GM18909 (cell line): ENCODE measurements around the gene PSG6.
"Not testable (repeated sequence)": the region's sequence is repeated elsewhere in the genome, so short reads cannot be mapped to it uniquely, and the experiment has no call there.

ENCODE experiments used
- ATAC-seq: cut with Tn5 transposase; IDR thresholded peaks from one replicate; pipeline ENCODE4 v1.9.1; 2021; ENCODE audit warnings: mild to moderate bottlenecking; ENCODE audit not compliant: unreplicated experiment, poor library complexity

The PSG6 gene

DNA sequence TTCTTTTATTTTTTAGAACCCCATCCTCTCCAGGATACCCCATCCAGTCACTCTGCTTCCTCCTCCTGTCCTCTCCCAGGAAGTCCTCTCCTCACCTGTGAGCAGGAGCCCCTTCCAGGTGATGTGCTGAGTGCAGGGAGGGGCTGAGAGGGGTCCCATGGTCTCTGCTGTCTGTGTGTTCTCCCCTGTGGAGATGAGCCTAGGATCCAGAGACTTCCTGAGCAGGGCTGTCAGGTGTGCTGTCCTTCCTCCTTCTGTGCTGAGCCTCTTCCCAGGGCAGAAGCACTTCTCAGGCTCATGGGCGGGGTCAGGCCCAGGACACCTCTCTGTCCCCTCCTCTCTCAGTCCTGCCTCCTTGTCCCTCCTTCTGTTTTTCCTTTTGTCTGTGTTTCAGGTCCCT lies at the start of gene PSG6:
Gene PSG6, minus strand, starts transcription at position 261 of the 400 bp plus-strand sequence. Its CDS starts 102 bp downstream, at position 159.
- not testable (repeated sequence) for ATAC-seq

DNA sequence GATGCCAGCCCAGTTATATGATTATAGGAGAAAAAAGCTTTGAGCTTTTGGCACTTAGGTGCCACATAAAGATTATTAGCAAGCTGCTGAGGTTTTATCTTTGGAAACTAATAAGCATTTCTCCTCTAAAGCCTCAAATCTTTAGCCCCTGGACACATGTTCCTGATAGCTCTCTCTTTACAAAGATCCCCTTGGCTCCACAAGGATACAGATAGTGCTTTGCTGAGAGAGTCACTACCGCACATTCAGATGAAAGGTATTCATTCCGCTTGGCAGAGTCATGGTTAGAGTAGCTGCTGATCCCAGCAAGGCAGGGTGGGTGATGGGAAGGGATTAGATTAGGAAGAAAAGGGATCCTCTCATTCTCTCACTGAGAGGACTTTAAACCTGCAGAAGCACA lies 47.5 kb upstream of the PSG6 start:
- no peak for ATAC-seq

GRCh38 chr19:42961119-42961518 lies 43.4 kb upstream of the PSG6 start:
- ATAC-seq = no peak

- not testable (repeated sequence) for ATAC-seq
Observed at GRCh38 chr19:42952126-42952525, 34.4 kb upstream of the PSG6 start.

- ATAC-seq = not testable (repeated sequence)
Observed at GRCh38 chr19:42951476-42951875, 33.8 kb upstream of the PSG6 start.

DNA sequence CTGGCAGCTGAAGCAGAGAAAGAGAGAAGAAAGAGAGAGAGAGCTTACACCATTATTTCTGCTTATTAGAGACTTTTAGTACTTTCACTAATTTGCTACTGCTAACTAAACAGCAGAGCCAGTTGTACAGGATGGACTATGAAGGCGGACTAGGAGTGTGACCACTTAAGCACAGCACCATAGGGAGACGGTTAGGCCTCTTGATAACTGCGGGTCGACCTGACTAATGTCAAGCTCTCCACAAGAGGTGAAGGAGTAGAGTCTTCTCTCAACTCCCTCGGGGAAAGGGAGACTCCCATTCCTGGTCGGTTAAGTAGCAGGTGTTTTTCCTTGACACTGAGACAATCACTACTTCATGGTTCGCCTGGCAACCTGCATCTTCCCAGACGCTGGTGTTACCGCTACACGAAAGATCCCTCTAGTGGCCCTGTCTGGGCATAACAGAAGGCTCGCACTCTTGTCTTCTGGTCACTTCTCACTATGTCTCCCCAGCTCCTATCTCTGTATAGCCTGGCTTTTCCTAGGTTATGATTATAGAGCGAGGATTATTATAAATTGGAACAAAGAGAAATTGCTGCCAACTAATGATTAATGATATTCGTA lies 24.6 kb upstream of the PSG6 start:
- ATAC-seq = no peak

- not testable (repeated sequence) for ATAC-seq
Observed at GRCh38 chr19:42937107-42937506, 19.4 kb upstream of the PSG6 start, which contains the start of gene PSG7. Gene PSG7 (minus strand): TSS chr19:42937207. CDS start chr19:42937076, 131 bp downstream.

GRCh38 chr19:42934726-42935125 lies 17.0 kb upstream of the PSG6 start:
- not testable (repeated sequence) for ATAC-seq

DNA sequence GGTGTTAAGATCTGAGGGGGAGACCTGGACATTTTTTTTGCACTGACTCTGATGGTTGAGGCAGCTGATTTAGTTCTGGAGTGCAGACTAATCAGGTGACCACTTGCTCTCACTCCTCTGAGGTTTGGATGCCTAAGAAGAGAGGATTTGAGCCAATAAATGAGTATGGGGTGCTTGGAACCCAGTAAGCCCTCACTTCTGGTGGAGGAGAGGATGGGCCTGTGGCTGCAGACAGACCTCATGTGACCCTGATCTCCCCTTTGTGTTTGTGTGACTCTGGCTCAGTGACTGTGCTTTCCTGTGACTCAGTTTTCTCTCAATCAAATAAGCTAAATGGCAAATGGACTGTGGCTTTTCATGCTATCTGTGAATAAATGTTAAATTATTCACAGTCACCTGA lies 16.5 kb upstream of the PSG6 start:
- ATAC-seq = not testable (repeated sequence)

GRCh38 chr19:42933412-42933811 lies 15.7 kb upstream of the PSG6 start:
- not testable (repeated sequence) for ATAC-seq

GRCh38 chr19:42932485-42933101 lies 14.9 kb upstream of the PSG6 start:
- ATAC-seq = not testable (repeated sequence)

DNA sequence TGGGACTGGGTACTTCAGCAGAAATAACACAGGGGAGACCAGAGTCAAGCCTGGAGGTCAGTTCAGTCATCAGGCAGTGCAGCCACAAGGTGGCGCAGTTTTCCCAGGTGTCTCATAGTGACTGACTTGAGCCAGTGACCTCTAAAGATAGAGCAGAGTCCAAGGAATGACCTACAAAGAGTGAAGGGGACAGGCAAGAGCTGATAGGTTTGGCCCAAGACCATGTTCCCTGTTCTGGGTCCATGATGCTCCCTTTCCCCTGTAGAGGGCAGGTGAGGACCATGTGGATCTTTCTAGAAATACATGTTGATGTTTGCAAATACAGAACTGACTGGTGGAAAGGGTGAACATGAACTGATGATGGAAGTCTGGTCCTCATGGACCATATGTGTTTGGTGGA lies 12.5 kb upstream of the PSG6 start:
- ATAC-seq = not testable (repeated sequence)

- ATAC-seq = no peak
Observed at GRCh38 chr19:42928896-42929295, 11.2 kb upstream of the PSG6 start.

GRCh38 chr19:42926781-42927180 lies 9.1 kb upstream of the PSG6 start:
- ATAC-seq = no peak

GRCh38 chr19:42923106-42923505 lies 5.4 kb upstream of the PSG6 start:
- not testable (repeated sequence) for ATAC-seq

- ATAC-seq = not testable (repeated sequence)
Observed at GRCh38 chr19:42920971-42921370, 3.3 kb upstream of the PSG6 start.

- ATAC-seq = no peak
Observed at GRCh38 chr19:42919757-42920079, 2.0 kb upstream of the PSG6 start.

DNA sequence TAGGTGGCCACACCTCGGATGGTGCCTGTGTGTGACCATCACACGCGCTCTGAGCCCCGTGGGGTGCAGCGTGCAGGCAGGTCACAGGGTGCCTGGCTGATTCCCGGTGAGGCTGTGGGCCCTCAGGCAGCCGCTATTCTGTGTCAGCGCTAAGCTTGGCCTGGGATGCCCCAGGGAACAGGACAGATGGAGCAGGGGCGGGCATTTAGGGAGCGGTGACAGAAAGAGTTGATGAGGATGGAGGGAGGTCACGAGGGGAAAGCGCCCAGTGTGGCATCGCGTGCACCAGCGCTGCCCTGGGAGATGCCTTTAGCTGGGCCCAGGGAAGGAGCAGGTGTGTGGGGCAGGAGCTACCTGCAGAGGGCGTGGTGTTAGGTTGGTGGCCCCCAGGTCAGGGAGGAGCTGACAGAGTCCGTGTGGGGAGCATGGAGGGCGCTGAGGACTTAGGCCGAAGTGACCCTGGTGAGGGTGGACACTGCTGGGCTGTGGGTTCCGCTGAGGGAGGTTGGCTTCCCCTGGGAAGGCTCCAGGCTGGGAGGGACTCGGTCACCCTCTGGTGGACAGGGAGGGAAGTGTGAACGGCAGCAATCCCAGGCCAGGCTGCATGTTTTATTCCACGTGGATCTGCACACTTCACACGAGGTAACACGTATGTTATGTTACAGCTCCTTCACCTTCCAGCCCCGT lies 1.5 kb upstream of the PSG6 start:
- not testable (repeated sequence) for ATAC-seq

GRCh38 chr19:42918377-42919069 lies 829 bp upstream of the PSG6 start:
- not testable (repeated sequence) for ATAC-seq

- ATAC-seq = not testable (repeated sequence)
Observed at GRCh38 chr19:42916931-42917330, 763 bp downstream of the PSG6 start.

DNA sequence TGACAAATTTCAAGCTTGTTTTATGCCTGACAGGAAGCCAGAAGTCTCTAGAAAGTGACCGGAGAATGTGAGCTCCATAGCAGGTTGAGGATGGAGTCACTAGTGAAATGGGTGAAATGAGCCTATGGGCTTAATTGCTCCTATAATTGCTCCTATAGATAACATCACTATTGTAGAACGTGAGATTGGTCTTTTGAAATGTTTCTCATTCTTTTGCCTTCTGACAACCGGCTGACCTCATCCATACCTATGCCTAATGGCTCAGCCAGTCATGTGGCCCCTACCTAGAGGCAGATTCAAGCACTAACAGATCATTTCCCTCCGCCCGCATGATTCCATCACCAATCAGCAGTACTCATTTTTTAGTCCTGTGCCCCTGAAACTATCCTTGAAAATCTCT lies 4.2 kb downstream of the PSG6 start:
- not testable (repeated sequence) for ATAC-seq
